GM10266 (cell line): Measurements from ENCODE around the gene TTC28.

ENCODE experiments used
- DNase-seq: peaks from one replicate; pipeline ENCODE4 v3.0.0; 2012; ENCODE audit errors: extremely low spot score
- CTCF ChIP-seq: IDR thresholded peaks from 2 replicates; pipeline ENCODE4 v1.5.1; 2012; ENCODE audit warnings: mild to moderate bottlenecking, low read depth; ENCODE audit not compliant: control insufficient read depth, insufficient read depth; ENCODE audit errors: missing control alignments

Gene TTC28

GRCh38 chr22:28299753-28300152 is 379.9 kb downstream of the TTC28 start:
- TF ChIP-seq CTCF = no peak
- DNase-seq = no peak

GRCh38 chr22:28299309-28299708 is 380.3 kb downstream of the TTC28 start:
- DNase-seq = no peak
- TF ChIP-seq CTCF = no peak

- TF ChIP-seq CTCF = no peak
- DNase-seq = no peak
Observed at GRCh38 chr22:28297504-28297903, 382.1 kb downstream of the TTC28 start.

- no peak for TF ChIP-seq CTCF
- DNase-seq = no peak
Observed at GRCh38 chr22:28296452-28296851, 383.2 kb downstream of the TTC28 start.

- no peak for TF ChIP-seq CTCF
- DNase-seq = no peak
Observed at GRCh38 chr22:28283068-28283654, 396.5 kb downstream of the TTC28 start.

GRCh38 chr22:28282405-28283067 is 397.1 kb downstream of the TTC28 start:
- no peak for TF ChIP-seq CTCF
- DNase-seq = no peak

- no peak for DNase-seq
- no peak for TF ChIP-seq CTCF
Observed at GRCh38 chr22:28279888-28280287, 399.8 kb downstream of the TTC28 start.
